ENCODE measurements around the gene DLGAP1. TPM values are rescaled to one million over a fixed set of nuclear protein-coding genes. Genes with fewer than 3 reads are reported as not detected.

DLGAP1 gene
- total RNA-seq, 1 donor from 2014 or later, result 11.5 TPM

- peaks cover 13% of the 10 kb centered on the region for H3K4me1 Mint-ChIP-seq
- DNase-seq (ENCODE audit: low read depth, low spot score), result no peak
- no peak overlapping the region for H3K27ac Mint-ChIP-seq (ENCODE audit: unreplicated experiment)
- H3K4me3 Mint-ChIP-seq, result no peak overlapping the region
- peaks cover 6% of the 10 kb centered on the region for H3K36me3 Mint-ChIP-seq (ENCODE audit: low read depth)
- H3K27me3 Mint-ChIP-seq (ENCODE audit: low read depth), result no peaks in the 10 kb centered on the region
- no peak for TF ChIP-seq CTCF (conservative IDR thresholded peaks at IDR 0.05)
- peaks cover 14% of the 10 kb centered on the region for H3K9me3 Mint-ChIP-seq
Measured at GRCh38 chr18:3691705-3692104, 763.4 kb downstream of the DLGAP1 start.

GRCh38 chr18:3690764-3691066 is 764.4 kb downstream of the DLGAP1 start:
- no peak for TF ChIP-seq CTCF (conservative IDR thresholded peaks at IDR 0.05)
- peaks cover 9% of the 10 kb centered on the region for H3K9me3 Mint-ChIP-seq
- peaks cover 13% of the 10 kb centered on the region for H3K4me1 Mint-ChIP-seq
- H3K36me3 Mint-ChIP-seq (ENCODE audit: low read depth), result peaks cover 4% of the 10 kb centered on the region
- DNase-seq (ENCODE audit: low read depth, low spot score), result no peak
- H3K4me3 Mint-ChIP-seq, result no peak overlapping the region
- H3K27ac Mint-ChIP-seq (ENCODE audit: unreplicated experiment), result no peak overlapping the region
- H3K27me3 Mint-ChIP-seq (ENCODE audit: low read depth), result no peaks in the 10 kb centered on the region

- H3K27me3 Mint-ChIP-seq (ENCODE audit: low read depth), result no peaks in the 10 kb centered on the region
- H3K9me3 Mint-ChIP-seq, result peaks cover 9% of the 10 kb centered on the region
- H3K4me3 Mint-ChIP-seq, result no peak overlapping the region
- no peak for DNase-seq (ENCODE audit: low read depth, low spot score)
- TF ChIP-seq CTCF (conservative IDR thresholded peaks at IDR 0.05), result no peak
- H3K27ac Mint-ChIP-seq (ENCODE audit: unreplicated experiment), result no peak overlapping the region
- peaks cover 4% of the 10 kb centered on the region for H3K36me3 Mint-ChIP-seq (ENCODE audit: low read depth)
- peaks cover 13% of the 10 kb centered on the region for H3K4me1 Mint-ChIP-seq
Measured at GRCh38 chr18:3689986-3690763, 764.9 kb downstream of the DLGAP1 start.

GRCh38 chr18:3689091-3689490 is 766.0 kb downstream of the DLGAP1 start:
- peaks cover 7% of the 10 kb centered on the region for H3K9me3 Mint-ChIP-seq
- no peak for TF ChIP-seq CTCF (conservative IDR thresholded peaks at IDR 0.05)
- no peak for DNase-seq (ENCODE audit: low read depth, low spot score)

GRCh38 chr18:3688690-3689089 is 766.4 kb downstream of the DLGAP1 start:
- no peak overlapping the region for H3K27ac Mint-ChIP-seq (ENCODE audit: unreplicated experiment)
- H3K4me1 Mint-ChIP-seq, result peaks cover 13% of the 10 kb centered on the region
- peaks cover 7% of the 10 kb centered on the region for H3K9me3 Mint-ChIP-seq
- H3K4me3 Mint-ChIP-seq, result no peak overlapping the region
- peaks cover 4% of the 10 kb centered on the region for H3K36me3 Mint-ChIP-seq (ENCODE audit: low read depth)
- TF ChIP-seq CTCF (conservative IDR thresholded peaks at IDR 0.05), result no peak
- H3K27me3 Mint-ChIP-seq (ENCODE audit: low read depth), result no peaks in the 10 kb centered on the region
- DNase-seq (ENCODE audit: low read depth, low spot score), result no peak

More at GRCh38 chr18:3689091-3689490, 766.0 kb downstream of the DLGAP1 start:
- Mint-ChIP-seq H3K27ac (ENCODE audit: unreplicated experiment) (no peak overlapping the region), H3K27me3 (ENCODE audit: low read depth) (no peaks in the 10 kb centered on the region), H3K4me1 (peaks cover 13% of the 10 kb centered on the region), H3K4me3 (no peak overlapping the region), H3K36me3 (ENCODE audit: low read depth) (peaks cover 4% of the 10 kb centered on the region)
